ENCODE data around the gene ETV6.

ETV6 gene

DNA sequence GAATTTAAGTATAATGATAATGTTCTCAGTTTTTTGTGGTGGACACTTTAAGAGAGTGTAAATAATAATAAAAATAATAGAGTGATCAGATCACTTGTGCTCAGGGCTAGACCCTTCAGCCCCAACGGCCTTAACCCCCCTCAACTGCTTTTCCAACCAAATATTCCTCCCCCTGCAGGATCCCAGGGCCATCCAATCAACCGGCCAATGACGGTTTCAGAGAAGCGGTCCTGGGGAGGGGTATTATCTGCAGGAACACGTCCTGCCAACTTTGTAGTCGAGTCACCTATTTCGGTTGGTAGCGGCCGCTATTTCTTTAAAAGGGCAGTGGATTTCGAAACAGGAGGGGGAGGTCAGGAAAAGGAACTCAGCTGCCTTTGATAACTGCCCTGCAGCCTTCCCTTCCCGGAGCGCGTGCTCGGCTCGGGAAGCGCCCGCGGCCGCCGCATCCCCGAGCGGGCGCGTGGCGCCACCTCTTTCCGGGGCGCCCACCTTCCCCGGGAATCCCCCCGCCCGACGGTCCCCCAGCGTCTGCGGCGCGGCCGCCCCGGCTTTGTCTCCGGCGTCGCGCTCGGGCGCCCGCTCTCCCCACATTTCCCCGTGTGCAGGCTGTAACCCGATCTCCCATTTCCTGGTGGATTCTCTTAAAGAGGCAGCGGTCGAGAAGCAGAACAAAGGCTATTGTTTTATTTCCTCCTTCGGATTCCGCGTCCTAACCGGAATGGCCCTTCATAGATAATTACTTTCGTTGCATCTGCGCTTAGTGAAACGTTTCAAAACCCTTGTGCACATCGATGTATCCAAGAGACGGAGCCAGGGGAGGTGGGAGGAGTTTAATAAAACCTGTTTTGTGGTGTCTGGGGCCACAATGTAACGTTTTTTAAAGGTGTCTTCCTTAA lies 711 bp upstream of the ETV6 start:
- peak; percentile 87 for DNase-seq

GRCh38 chr12:11650286-11651281 lies 1.1 kb downstream of the ETV6 start:
- DNase-seq = peak; percentile 50

GRCh38 chr12:11651381-11651780 lies 1.9 kb downstream of the ETV6 start:
- DNase-seq = no peak

DNA sequence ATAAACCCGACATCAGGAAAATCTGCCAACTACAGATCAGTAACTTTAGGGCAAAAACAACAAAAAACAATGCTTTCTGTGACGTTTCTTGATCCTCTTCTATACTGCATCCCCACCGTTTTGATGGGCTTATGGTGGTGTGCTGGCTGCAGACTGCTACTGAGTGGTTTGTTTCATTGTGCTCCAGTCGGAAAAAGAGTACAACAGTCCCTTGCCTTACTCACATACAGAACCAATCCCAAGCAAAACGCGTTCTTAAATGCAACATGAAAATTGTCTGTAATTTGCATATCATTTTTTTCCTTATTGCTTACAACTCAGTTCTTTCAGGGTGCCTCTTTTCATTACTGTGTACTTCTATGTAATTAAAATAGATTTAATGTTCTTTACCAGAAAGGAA lies 2.3 kb downstream of the ETV6 start:
- DNase-seq = peak; percentile 25

GRCh38 chr12:11652351-11653040 lies 3.0 kb downstream of the ETV6 start:
- peak; percentile 62 for DNase-seq

GRCh38 chr12:11653215-11653753 lies 3.8 kb downstream of the ETV6 start:
- DNase-seq = no peak

DNA sequence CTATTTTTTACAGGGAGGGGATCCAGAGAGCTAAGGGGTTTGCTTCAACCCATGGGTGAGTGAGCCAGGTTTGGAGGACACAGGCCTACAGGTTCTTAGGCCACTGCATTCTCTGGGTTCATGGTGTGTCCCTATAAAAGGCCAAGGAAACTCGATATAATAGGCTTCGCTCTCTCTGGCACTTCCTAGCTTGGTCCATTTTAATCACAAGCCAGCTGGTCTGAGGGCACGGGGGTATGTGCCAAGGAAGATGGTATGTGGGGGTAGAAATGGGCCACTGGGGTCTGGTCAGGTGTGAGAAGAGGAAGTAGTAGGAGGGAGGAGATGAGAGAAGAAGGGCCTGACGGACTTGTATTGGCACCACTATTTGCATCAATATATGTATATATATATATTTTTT lies 4.9 kb downstream of the ETV6 start:
- DNase-seq = no peak

DNA sequence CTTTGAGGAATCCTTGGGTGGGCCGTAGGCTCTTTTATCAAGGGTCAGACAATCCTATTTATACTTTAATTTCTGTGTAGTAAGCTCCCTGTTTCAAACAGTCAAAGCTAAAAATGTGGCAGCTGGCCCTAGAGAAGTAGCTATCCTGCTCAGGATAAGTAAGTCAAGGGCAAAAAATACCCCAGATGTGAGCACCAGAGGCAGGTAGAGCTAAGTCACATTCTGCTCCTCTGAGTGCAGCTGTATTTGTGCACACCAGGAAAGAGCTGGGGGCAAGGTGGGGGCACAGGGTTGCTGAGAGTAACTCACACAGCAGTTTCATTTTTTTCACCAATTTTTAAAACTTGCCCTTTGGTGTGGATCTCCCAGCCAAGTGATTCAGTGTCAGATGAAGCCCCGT lies 5.3 kb downstream of the ETV6 start:
- no peak for DNase-seq

GRCh38 chr12:11655842-11656241 lies 6.4 kb downstream of the ETV6 start:
- DNase-seq = no peak

DNA sequence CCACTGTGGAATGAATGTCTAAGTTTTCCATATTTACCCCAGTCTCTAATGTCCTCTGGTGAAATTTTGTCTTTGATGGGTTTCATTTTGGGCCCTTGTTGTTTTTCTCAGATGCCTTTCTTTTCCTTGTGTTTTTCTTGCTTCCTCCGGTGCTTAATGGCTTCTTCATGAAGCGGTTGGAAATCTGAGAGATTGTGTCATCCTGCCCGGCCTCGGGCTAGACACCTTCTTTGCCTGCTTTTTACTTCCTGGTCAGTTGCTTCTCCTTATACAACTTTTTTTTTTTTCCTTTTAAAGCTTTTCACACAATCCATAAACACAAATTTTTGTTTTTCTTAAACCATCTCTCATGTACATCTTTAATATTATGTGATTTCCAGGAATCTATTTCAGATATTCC lies 7.1 kb downstream of the ETV6 start:
- DNase-seq = peak; percentile 50

GRCh38 chr12:11657511-11657910 lies 8.0 kb downstream of the ETV6 start:
- peak; percentile 36 for DNase-seq

DNA sequence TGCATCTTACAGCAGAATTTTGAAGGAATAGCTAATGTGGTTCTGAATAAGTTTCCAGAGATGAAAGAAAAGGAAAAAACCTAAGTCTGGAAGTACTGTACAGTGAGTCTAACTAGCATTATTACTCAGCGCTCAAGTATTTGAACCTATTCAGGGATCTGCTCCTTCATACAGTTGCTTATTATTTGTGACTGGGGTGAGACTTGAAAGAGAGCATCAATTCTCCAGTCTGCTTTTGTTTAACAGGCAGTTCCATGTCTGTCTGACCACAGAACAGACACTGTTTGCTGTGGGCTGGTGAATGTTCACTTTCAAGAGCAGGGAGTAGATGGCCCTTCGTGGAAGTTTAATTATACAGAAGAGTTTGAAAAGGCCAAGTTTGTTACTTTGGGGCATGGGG lies 9.3 kb downstream of the ETV6 start:
- DNase-seq = peak; percentile 78

DNA sequence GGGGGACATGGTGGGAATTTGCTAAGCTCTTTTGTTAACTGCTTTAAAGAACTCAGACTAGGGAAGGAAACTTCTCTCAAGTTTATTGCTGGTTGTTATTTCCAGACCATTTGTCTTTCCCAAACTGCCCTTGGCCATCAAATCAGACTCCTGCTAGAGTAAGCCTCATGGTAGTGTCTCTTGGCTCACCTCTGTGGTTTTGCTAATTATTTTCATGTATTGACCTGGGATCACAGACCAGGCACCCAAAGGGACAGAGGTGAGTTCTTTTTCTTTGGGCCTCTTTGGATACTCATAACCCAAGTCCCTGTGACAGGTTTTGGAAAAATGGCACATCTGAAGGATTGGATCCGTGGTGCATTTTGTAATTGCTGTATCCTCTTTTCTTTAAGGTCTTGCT lies 11.2 kb downstream of the ETV6 start:
- no peak for DNase-seq

DNA sequence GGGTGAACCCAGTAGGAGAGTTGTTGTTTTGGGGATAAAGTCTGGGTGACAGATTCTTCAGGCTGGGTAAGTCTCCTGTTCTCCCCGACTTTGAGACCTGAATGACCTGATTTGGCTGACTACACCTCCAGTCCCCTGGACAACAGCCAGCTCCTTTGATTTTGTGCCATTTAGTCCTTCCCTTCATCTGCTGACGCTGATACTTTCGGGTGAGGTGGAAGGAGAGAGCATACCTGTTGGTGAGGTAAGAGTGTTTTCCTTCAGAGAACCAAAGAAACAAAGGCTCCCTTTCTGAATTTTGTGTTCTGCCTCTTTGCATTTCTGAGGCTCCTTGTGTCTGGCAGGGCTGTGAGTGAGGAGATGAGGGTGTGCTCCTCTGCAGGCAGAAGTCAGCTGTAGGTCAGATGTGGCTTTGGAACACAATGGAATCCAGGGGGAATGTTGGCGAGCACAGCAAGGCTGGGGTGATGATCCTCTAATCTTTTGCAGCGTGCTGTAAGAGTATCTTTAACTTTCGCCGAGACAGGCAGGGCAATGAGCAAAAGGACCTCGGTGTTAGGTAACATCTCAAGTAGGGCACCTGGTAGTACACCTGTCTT lies 12.1 kb downstream of the ETV6 start:
- no peak for DNase-seq

- DNase-seq = no peak
Observed at GRCh38 chr12:11662369-11662768, 12.9 kb downstream of the ETV6 start.

- DNase-seq = no peak
Observed at GRCh38 chr12:11663130-11663529, 13.7 kb downstream of the ETV6 start.

GRCh38 chr12:11664101-11664500 lies 14.6 kb downstream of the ETV6 start:
- DNase-seq = no peak

DNA sequence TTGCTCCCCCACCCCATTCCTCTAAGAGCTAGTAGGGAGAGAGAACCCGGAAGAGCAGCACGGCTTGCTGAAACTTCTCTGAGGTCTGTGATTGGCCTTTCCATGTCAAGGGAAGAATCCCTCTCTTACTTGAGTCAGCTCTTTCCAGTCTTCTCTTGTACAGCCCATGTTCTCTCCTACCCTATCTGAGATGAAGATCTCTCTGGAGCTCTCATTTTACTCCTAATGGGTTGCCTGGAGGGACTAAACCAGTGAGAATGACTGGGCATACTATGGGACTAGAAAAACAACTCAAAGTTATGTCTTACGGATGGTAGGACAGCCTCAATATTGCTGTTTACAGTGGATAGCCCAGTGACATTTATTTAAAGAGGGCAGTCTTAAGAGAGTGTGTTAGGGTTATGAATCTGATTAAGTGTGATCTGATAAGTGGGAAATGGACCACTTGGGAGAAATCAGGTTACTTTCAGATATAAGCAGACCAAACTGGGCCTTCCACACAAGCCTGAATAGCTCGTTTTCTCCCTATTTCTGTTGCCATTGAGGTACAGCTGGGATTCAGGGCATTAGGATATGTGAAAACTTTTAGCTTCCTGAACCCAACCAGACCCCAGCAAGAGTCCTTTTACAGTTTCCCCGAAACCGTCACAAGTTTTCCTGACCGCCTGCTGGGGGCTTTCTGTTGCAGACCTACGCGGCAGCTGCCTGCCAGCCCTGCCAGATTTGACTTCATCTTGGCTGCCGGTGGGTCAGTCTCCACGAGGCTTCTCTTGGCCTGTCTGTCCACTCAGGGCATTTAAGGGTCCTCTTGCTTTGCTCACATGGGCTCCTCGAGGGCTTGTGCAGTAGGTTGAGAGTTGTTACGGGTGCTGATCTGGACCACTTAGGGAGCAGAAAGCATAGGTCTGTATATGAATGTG lies 16.9 kb downstream of the ETV6 start:
- no peak for DNase-seq

DNA sequence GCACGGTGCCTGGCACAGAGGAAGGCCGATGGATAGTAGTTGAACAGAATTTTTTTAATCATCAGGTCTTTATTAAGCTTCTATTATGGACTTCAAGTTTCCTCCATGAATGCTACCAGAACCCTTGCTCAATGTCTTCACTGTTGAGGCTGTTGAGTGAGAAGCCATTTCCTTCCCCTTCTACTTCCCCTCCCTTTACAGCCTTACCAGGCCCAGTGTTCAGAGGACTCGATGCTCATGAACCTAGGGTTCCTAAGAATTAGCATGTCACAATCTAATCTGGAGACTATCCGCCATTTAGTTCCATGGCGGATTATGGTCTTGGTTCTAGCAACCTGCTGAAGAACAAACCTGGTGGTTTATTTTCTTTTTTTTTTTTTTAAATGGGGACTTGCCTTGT lies 17.7 kb downstream of the ETV6 start:
- no peak for DNase-seq

- DNase-seq = no peak
Observed at GRCh38 chr12:11668611-11669010, 19.1 kb downstream of the ETV6 start.

DNA sequence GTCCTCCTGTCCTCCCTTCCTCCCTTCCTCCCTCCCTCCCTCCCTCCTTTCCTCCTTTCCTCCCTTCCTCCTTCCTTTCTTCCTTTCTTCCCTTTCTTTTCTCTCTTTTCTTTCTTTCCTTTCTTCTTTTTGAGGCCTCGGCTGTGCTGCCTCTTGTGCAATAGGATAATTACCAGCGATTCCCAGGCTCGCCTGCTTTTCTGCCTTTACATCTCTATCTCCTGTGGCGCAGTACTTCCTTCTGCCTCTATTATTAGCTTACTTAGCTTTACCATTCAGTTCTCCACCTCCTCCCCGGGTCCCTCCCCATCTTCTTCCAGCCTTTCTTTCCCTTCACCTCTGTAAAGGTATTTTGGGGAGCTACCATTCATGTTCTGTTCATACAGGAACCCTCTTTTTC lies 19.9 kb downstream of the ETV6 start:
- no peak for DNase-seq
